GM12891 (cell line): Measurements from ENCODE around the gene CAMTA1.

Source experiments
- DNase-seq: peaks from one replicate; pipeline ENCODE4 v3.0.0; 2011; ENCODE audit warnings: low spot score; ENCODE audit not compliant: insufficient read length
- FAIRE-seq: peaks from 2 replicates; lab custom pipeline; 2011; peaks lifted over from hg19 to GRCh38; lab: Jason Lieb, UNC
- PAX5 ChIP-seq: IDR thresholded peaks from 2 replicates; pipeline ENCODE4 v1.6.1; 2011; ENCODE audit warnings: low read length, moderate library complexity, mild to moderate bottlenecking; ENCODE audit not compliant: insufficient read depth, severe bottlenecking
- POLR2A ChIP-seq: IDR thresholded peaks from 2 replicates; pipeline ENCODE4 v1.6.1; 2011; ENCODE audit warnings: low read depth, low read length, control low read depth
- POLR2AphosphoS5 ChIP-seq: IDR thresholded peaks from 2 replicates; pipeline ENCODE4 v1.6.1; 2011; ENCODE audit warnings: low read depth, low read length, control low read depth
- POU2F2 ChIP-seq: IDR thresholded peaks from 2 replicates; pipeline ENCODE4 v1.6.1; 2011; ENCODE audit warnings: low read depth, mild to moderate bottlenecking, control low read depth, low read length, moderate library complexity
- SPI1 ChIP-seq: IDR thresholded peaks from 2 replicates; pipeline ENCODE4 v1.6.1; 2011; ENCODE audit warnings: low read depth, low read length, control low read depth
- TAF1 ChIP-seq: IDR thresholded peaks from 2 replicates; pipeline ENCODE4 v1.6.1; 2011; ENCODE audit warnings: low read depth, low read length, control low read depth

The CAMTA1 gene

GRCh38 chr1:7366955-7367665, 581.9 kb downstream of the CAMTA1 start:
- no peak for DNase-seq
- no peak for TF ChIP-seq TAF1
- TF ChIP-seq POU2F2, result no peak
- TF ChIP-seq PAX5, result no peak
- TF ChIP-seq POLR2A, result no peak
- TF ChIP-seq SPI1, result no peak
- TF ChIP-seq POLR2AphosphoS5, result no peak
- no peak for FAIRE-seq

- no peak for FAIRE-seq
- DNase-seq, result no peak
- no peak for TF ChIP-seq POLR2AphosphoS5
- TF ChIP-seq PAX5, result no peak
- no peak for TF ChIP-seq SPI1
- no peak for TF ChIP-seq POLR2A
- TF ChIP-seq TAF1, result no peak
- TF ChIP-seq POU2F2, result no peak
Measured at GRCh38 chr1:7369866-7370265, 584.6 kb downstream of the CAMTA1 start.

GRCh38 chr1:7371926-7372325, 586.7 kb downstream of the CAMTA1 start:
- no peak for DNase-seq
- FAIRE-seq, result no peak
- TF ChIP-seq PAX5, result no peak

- no peak for DNase-seq
- TF ChIP-seq POLR2AphosphoS5, result no peak
- no peak for TF ChIP-seq TAF1
- no peak for TF ChIP-seq PAX5
- TF ChIP-seq POLR2A, result no peak
- TF ChIP-seq POU2F2, result no peak
- TF ChIP-seq SPI1, result no peak
- FAIRE-seq, result no peak
Measured at GRCh38 chr1:7372477-7373120, 587.3 kb downstream of the CAMTA1 start.

- TF ChIP-seq PAX5, result no peak
- TF ChIP-seq TAF1, result no peak
- no peak for TF ChIP-seq POLR2A
- TF ChIP-seq POU2F2, result no peak
- no peak for TF ChIP-seq POLR2AphosphoS5
- TF ChIP-seq SPI1, result no peak
- no peak for FAIRE-seq
Measured at GRCh38 chr1:7373251-7373650, 588.0 kb downstream of the CAMTA1 start.

GRCh38 chr1:7373876-7374562, 588.8 kb downstream of the CAMTA1 start:
- TF ChIP-seq POU2F2 (no peak), PAX5 (no peak), TAF1 (no peak), POLR2A (no peak), POLR2AphosphoS5 (no peak), SPI1 (no peak)
- DNase-seq (no peak), FAIRE-seq (no peak)

More at GRCh38 chr1:7373251-7373650, 588.0 kb downstream of the CAMTA1 start:
- DNase-seq, result no peak

- DNase-seq (no peak), FAIRE-seq (no peak)
- no peak for TF ChIP-seq POU2F2
- no peak for TF ChIP-seq POLR2A
- TF ChIP-seq SPI1, result no peak
- no peak for TF ChIP-seq POLR2AphosphoS5
- TF ChIP-seq PAX5, result no peak
- no peak for TF ChIP-seq TAF1
Measured at GRCh38 chr1:7374563-7375160, 589.4 kb downstream of the CAMTA1 start.

- FAIRE-seq (no peak), DNase-seq (no peak)
- TF ChIP-seq POLR2AphosphoS5, result no peak
- TF ChIP-seq POU2F2, result no peak
- no peak for TF ChIP-seq POLR2A
- no peak for TF ChIP-seq TAF1
- TF ChIP-seq SPI1, result no peak
- TF ChIP-seq PAX5, result no peak
Measured at GRCh38 chr1:7375329-7375728, 590.1 kb downstream of the CAMTA1 start.
